Esophagus squamous epithelium (tissue), 5 donors: ENCODE data around the gene HIGD2A. TPM values are rescaled to one million over a fixed set of nuclear protein-coding genes. Genes with fewer than 3 reads are reported as not detected.

Experiments
- DNase-seq: peaks from one replicate; lab custom pipeline; 2025; lab: John Stamatoyannopoulos, UW
- H3K27ac ChIP-seq, 4 donors: fragments of 200-600 bp; sonication (generic); one replicate each; pipeline ENCODE4 v1.5.1; 2016 to 2019; ENCODE audit warnings: mild to moderate bottlenecking in 1 of 4
- H3K27me3 ChIP-seq, 4 donors: fragments of 200-600 bp; sonication (generic); 1 replicate in 3 of 4; 2 replicates in 1 of 4; pipeline versions ENCODE4 v1.5.1 to v1.6.0; 2017 to 2021; ENCODE audit warnings: antibody characterized with exemption in 1 of 4
- H3K36me3 ChIP-seq, 3 donors: fragments of 200-600 bp; sonication (generic); one replicate each; pipeline ENCODE4 v1.5.1; 2016 to 2019
- H3K4me1 ChIP-seq, 3 donors: fragments of 200-600 bp; sonication (generic); one replicate each; pipeline ENCODE4 v1.5.1; 2017 to 2019
- H3K4me3 ChIP-seq, 4 donors: fragments of 200-600 bp; sonication (generic); 1 replicate in 3 of 4; 2 replicates in 1 of 4; pipeline ENCODE4 v1.5.1; 2016 to 2019; ENCODE audit warnings: mild to moderate bottlenecking in 2 of 4, moderate library complexity in 1 of 4
- H3K9me3 ChIP-seq, 3 donors: fragments of 200-600 bp; sonication (generic); one replicate each; pipeline ENCODE4 v1.5.1; 2016 to 2019
- CTCF ChIP-seq, 6 experiments: fragments of 450-650 bp in 4 of 6; fragments of 200-600 bp in 2 of 6; sonication (generic) in 2 of 6; IDR thresholded peaks; one replicate each; pipeline ENCODE4 v1.5.1; 2016 to 2019; ENCODE audit warnings: antibody characterized with exemption in 6 of 6, mild to moderate bottlenecking in 4 of 6, moderate library complexity in 4 of 6
- POLR2A ChIP-seq, 4 donors: fragments of 450-650 bp; IDR thresholded peaks; one replicate each; pipeline ENCODE4 v1.6.1; 2017; ENCODE audit warnings: antibody characterized with exemption in 4 of 4, mild to moderate bottlenecking in 4 of 4, moderate library complexity in 3 of 4
- WGBS, 2 donors: methylation state at CpG; one replicate each; pipeline ENCODE4 v1.1.5; 2018; 5-methylcytosine and 5-hydroxymethylcytosine counted together
- intact Hi-C: fragments of 100-400 bp; cut with DNase I; formaldehyde crosslinking; loops from one replicate; pipeline ENCODE4 v1.15.0; 2022
- total RNA-seq, 4 donors: library from RNA; depleted of rRNA; stranded (reverse); fragments of >200 nt; gene quantifications; one replicate each; pipeline ENCODE4 v1.1.0, GENCODE V29; 2016
- donor health status: DM: yes; HTN: yes; CAD: no.

The HIGD2A gene
- total RNA-seq, 4 donors from 2014 or later = 77.2 to 122 (median 90.3) TPM

GRCh38 chr5:176383961-176384360 is 4.6 kb upstream of the HIGD2A start:
- Histone ChIP-seq H3K36me3 (peaks cover 12 to 64% (median 33%) of the 10 kb centered on the region in 3 donors), H3K27ac (no peak overlapping the region), H3K9me3 (no peaks in the 10 kb centered on the region)

GRCh38 chr5:176384366-176384930 is 4.1 kb upstream of the HIGD2A start:
- Histone ChIP-seq H3K36me3 (peaks cover 12 to 64% (median 33%) of the 10 kb centered on the region in 3 donors), H3K9me3 (no peaks in the 10 kb centered on the region), H3K4me3 (no peak overlapping the region), H3K4me1 (peaks cover 10 to 47% (median 14%) of the 10 kb centered on the region in 3 donors), H3K27ac (no peak overlapping the region), H3K27me3 (no peaks in the 10 kb centered on the region)
- WGBS, 2 donors = 73 to 86% methylated on average over 3 to 4 of the region's 8 CpGs
- DNase-seq = no peak
- TF ChIP-seq POLR2A (IDR thresholded peaks at IDR 0.05) = no peak
- intact Hi-C loops = no loop called here

More at GRCh38 chr5:176383961-176384360, 4.6 kb upstream of the HIGD2A start:
- TF ChIP-seq CTCF (IDR thresholded peaks at IDR 0.05) (no peak), POLR2A (IDR thresholded peaks at IDR 0.05) (no peak)
- intact Hi-C loops = no loop called here
- H3K4me1 ChIP-seq = peaks cover 10 to 44% (median 14%) of the 10 kb centered on the region in 3 donors
- H3K4me3 ChIP-seq = no peak overlapping the region
- no peaks in the 10 kb centered on the region for H3K27me3 ChIP-seq
- DNase-seq = no peak
- WGBS, 2 donors = 75 to 86% methylated on average over 6 to 9 of the region's 9 CpGs

- Histone ChIP-seq H3K27me3 (no peaks in the 10 kb centered on the region), H3K9me3 (no peaks in the 10 kb centered on the region), H3K36me3 (peaks cover 12 to 64% (median 33%) of the 10 kb centered on the region in 3 donors), H3K4me3 (no peak overlapping the region), H3K4me1 (peaks cover 10 to 52% (median 20%) of the 10 kb centered on the region in 3 donors), H3K27ac (no peak overlapping the region)
- 84 to 90% methylated on average over 11 to 12 of the region's 12 CpGs for WGBS, 2 donors
- DNase-seq = no peak
- TF ChIP-seq CTCF (IDR thresholded peaks at IDR 0.05) (no peak), POLR2A (IDR thresholded peaks at IDR 0.05) (no peak)
- intact Hi-C loops = no loop called here
Observed at GRCh38 chr5:176384991-176385390, 3.6 kb upstream of the HIGD2A start.

DNA sequence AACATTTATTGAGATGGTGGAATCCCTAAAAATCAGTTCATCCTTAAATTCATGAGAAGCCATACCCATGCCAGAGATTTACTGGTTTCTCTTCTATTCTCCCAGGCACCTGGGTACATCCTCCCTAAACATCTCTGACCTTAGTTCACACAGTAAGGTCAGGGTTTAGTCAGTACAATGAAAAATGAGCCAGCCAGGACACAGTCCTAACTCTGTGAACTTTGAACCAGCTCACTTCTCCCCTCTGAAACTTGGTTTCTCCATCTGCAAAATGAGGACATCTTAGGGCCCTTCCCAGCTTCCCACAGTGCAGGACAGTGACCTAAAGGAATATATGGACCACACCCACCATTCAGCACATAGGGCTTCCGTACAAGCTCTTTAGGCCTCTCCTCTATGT is 2.1 kb upstream of the HIGD2A start:
- 44 to 100% methylated on average over 1 of the region's 1 CpG for WGBS, 2 donors
- intact Hi-C loops = no loop called here
- H3K9me3 ChIP-seq = no peaks in the 10 kb centered on the region

DNA sequence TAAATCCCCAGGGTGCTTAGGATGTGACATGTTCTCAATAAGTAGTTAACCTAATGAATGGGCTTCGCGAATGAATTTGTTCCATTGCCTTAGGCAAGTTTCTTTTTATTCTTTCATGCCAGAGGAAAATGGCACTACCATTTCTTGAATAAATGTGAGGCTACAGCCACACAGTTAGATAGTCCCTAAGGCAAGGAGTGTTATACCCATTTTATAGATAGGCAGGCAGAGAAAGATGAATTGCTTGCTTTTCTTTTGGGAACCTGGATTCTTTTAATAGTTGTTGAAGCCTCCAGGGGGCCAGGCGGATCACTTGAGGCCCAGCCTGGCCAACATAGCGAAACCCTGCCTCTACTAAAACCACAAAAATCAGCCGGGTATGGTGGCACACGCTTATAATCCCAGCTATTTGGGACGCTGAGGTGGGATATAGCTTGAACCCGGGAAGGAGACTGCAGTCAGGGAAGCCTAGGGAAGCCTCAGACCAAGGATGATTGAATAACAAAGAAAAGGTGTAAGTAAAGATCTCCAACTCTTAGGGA is 1.1 kb upstream of the HIGD2A start:
- TF ChIP-seq POLR2A (IDR thresholded peaks at IDR 0.05) (no peak), CTCF (IDR thresholded peaks at IDR 0.05) (peak in 1 of 6 experiments; percentile 6)
- WGBS, 2 donors = 22 to 26% methylated on average over 8 of the region's 8 CpGs
- H3K36me3 ChIP-seq = peaks cover 18 to 67% (median 31%) of the 10 kb centered on the region in 3 donors
- no peaks in the 10 kb centered on the region for H3K27me3 ChIP-seq
- intact Hi-C loops = no loop called here
- H3K4me1 ChIP-seq = peaks cover 10 to 57% (median 20%) of the 10 kb centered on the region in 3 donors
- peak overlapping the region in 3 of 4 donors; percentile 95 to 97 (median 95) for H3K27ac ChIP-seq
- peak overlapping the region; percentile 58 to 96 (median 72) for H3K4me3 ChIP-seq
- DNase-seq = no peak
- H3K9me3 ChIP-seq = no peaks in the 10 kb centered on the region

More for the DNA sequence above, 2.1 kb upstream of the HIGD2A start:
- H3K27ac ChIP-seq = peak overlapping the region in 1 of 4 donors; percentile 21
- H3K4me1 ChIP-seq = peaks cover 10 to 65% (median 20%) of the 10 kb centered on the region in 3 donors
- H3K36me3 ChIP-seq = peaks cover 12 to 67% (median 33%) of the 10 kb centered on the region in 3 donors
- no peak for DNase-seq
- H3K27me3 ChIP-seq = no peaks in the 10 kb centered on the region
- no peak overlapping the region for H3K4me3 ChIP-seq
- TF ChIP-seq POLR2A (IDR thresholded peaks at IDR 0.05) (no peak), CTCF (IDR thresholded peaks at IDR 0.05) (no peak)
